Suppressor macrophage treated with lipopolysaccharide for 4 hours (primary cell): ENCODE results near the gene C2CD4C.
"Not testable (repeated sequence)": the region's sequence is repeated elsewhere in the genome, so short reads cannot be mapped to it uniquely, and the experiment has no call there.

Experiments used
- DNase-seq: peaks from one replicate; pipeline ENCODE4 v3.0.0-alpha.2; 2020

Gene C2CD4C

GRCh38 chr19:438416-438958 lies 29.5 kb upstream of the C2CD4C start:
- no peak for DNase-seq

DNA sequence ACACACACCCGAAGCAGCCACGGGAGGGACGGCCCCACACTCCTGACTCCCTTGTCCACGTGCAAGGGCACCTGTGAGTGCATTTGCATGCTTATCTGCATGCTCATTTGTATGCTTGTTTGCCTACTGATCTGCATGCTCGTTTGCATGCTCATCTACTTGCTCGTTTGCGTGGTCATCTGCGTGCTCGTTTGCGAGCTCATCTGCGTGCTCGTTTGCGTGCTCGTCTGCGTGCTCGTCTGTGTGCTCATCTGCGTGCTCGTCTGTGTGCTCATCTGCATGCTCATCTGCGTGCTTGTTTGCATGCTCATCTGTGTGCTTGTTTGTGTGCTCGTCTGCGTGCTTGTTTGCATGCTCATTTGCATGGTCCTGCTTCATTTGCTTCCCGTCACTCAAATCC lies 28.1 kb upstream of the C2CD4C start:
- DNase-seq = no peak

GRCh38 chr19:436413-436950 lies 27.5 kb upstream of the C2CD4C start:
- DNase-seq = no peak

DNA sequence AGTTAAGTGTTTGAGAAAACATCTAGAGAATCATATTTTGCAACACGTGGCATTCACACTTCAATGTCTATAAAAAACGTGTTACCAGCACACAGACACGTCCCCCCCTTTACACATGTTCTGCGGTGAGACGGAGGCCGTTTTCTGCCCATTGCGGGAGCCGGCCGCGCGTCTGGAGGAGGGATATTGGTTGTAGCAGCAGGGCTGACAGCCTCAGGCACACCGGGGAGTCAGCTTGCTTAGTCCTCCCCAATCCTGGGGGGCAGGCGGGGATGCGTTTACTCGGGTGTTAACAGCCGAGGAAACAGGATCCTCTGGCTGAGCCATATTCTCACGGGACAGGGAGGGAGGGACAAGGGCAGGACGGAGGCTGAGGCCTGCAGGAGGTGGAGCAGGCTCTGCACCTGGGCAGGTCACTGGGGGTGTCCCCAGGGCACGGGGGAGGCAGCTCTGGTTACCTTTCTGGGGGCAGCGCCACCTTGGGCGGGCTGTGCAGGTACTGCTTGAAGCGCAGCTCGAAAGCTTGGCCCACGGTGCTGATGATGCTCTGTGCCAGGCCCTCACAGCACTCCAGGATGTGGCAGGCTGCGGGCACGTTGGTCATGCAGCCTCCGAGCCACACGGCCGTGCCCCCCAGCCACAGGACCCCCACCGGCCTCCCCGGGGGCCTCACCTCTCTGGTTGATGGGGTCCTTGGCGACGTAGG lies 26.9 kb upstream of the C2CD4C start:
- DNase-seq = no peak

GRCh38 chr19:435056-435706 lies 26.2 kb upstream of the C2CD4C start:
- DNase-seq = no peak

- no peak for DNase-seq
These were observed 25.4 kb upstream of the C2CD4C start for GRCh38 chr19:434152-434960.

- DNase-seq = no peak
These were observed 21.8 kb upstream of the C2CD4C start for GRCh38 chr19:430701-431100.

GRCh38 chr19:428149-428548 lies 19.2 kb upstream of the C2CD4C start:
- DNase-seq = no peak

DNA sequence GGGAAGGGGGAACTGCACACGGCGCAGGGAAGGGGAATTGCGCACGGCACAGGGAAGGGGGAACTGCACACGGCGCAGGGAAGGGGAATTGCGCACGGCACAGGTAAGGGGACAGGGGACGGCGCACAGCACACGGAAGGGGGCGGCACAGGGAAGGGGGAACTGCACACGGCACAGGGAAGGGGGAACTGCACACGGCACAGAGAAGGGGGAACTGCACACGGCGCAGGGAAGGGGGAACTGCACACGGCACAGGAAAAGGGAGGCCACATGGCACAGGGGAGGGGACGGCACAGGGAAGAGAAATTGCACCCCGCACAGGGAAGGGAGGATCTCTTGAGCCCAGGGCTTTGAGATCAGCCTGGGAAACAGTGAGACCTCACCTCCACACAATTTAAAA lies 18.7 kb upstream of the C2CD4C start:
- not testable (repeated sequence) for DNase-seq

DNA sequence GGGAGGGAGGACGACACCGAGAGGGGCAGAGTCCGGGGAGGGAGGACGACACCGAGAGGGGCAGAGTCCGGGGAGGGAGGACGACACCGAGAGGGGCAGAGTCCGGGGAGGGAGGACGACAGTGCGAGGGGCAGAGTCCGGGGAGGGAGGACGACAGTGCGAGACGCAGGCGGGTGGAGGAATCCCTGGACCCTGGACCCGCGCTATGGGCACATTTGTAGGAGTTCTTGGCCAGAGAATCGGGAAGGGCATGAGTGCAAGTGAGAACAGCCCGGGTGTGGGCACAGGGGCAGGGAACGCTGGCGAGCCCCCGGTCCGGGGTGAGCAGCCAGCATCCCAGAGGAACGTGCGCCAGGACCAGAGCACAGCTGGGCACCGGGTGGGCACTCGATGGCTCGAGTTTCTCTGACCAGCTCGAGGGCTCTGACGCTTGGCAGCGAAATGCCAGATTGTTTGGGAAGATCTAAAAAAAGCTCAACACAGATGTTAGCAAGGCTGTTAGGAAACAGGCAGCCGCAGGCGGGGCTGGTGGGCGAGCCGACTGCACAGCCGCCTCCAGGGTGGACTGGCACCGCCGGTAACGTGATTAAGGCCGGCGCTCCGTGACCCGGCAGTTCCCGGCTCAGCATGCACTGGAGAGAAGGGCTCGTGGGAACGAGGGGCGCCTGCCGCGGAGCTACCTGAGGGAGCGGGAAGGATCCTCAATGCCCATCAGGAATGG lies 17.9 kb upstream of the C2CD4C start:
- no peak for DNase-seq

GRCh38 chr19:425056-425455 lies 16.1 kb upstream of the C2CD4C start:
- DNase-seq = no peak

- DNase-seq = no peak
These were observed 15.6 kb upstream of the C2CD4C start for GRCh38 chr19:424546-424945.

DNA sequence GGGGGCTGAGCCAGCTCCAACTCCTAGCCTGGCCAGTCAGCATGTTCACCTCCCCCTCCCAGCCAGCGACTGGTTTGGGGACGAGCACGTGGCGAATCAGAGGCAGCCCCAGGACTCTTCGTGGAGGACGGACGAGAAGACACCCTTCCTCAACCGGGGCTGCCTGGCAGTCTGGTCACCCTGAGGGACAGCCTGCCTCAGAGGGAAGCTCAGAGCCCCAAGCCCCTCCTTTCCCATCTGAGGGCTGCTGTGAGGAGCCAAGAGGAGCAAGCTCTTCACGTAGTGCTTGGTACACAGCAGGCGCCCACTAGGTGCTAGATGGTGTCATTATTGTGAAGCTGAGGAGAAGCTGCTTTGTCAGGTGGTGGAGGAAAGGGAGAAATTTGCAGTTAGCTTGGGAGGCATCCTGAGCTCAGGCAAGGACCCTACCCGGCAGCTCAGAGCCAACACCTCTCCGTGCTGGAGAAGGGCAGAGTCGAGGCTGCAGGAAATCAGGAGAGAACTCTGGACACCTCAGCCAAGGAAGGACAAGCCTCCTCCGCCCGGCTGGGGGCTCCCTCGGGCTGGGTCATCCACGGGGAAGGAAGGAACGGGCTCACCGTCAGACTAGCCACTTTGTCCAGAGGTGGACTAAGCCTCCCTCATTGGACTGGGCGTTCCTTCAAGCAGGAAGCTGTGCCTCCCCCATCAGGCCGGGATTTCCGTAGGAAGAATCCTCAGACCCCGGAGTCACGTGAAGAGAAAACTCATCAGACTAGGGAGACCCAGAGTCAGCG lies 14.9 kb upstream of the C2CD4C start:
- DNase-seq = no peak

GRCh38 chr19:422917-423226 lies 13.9 kb upstream of the C2CD4C start:
- not testable (repeated sequence) for DNase-seq

- DNase-seq = no peak
These were observed 13.4 kb upstream of the C2CD4C start for GRCh38 chr19:422213-422916.

DNA sequence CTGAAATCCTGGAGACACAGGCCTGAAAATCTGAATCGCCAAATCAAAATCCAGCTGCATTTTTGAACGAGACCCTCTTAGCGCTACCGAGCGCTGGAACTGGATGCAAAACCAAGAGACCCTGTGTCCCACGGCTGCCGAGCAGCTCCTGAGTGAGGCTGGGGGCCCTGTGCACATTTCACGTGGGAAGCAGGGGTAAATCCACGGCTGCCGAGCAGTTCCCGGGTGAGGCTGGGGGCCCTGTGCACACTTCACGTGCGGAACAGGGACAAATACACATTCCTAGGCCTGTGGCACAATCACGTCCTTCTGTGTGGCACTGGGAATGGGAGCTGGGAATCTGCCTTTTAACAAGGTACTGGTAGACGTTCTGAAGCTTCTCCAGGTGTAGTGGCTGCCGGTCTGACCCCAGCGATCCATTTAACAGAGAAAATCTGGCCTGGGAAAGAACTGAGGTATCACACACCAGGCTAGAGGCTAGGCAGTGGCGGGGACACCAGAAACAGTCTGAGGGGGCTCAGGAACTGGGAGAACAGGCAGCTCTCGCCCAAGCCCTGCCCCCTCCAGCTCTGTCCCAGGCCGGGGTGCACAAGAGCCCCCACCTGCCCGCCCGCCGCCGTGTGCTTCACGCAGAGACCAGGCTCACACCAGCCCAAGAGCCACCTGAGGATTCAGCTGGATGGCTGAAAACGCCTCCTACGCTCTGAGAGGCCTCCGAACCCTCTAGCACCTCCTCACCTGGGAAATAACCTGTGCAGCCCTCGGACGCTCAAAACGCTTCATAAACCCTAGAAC lies 11.0 kb upstream of the C2CD4C start:
- no peak for DNase-seq

DNA sequence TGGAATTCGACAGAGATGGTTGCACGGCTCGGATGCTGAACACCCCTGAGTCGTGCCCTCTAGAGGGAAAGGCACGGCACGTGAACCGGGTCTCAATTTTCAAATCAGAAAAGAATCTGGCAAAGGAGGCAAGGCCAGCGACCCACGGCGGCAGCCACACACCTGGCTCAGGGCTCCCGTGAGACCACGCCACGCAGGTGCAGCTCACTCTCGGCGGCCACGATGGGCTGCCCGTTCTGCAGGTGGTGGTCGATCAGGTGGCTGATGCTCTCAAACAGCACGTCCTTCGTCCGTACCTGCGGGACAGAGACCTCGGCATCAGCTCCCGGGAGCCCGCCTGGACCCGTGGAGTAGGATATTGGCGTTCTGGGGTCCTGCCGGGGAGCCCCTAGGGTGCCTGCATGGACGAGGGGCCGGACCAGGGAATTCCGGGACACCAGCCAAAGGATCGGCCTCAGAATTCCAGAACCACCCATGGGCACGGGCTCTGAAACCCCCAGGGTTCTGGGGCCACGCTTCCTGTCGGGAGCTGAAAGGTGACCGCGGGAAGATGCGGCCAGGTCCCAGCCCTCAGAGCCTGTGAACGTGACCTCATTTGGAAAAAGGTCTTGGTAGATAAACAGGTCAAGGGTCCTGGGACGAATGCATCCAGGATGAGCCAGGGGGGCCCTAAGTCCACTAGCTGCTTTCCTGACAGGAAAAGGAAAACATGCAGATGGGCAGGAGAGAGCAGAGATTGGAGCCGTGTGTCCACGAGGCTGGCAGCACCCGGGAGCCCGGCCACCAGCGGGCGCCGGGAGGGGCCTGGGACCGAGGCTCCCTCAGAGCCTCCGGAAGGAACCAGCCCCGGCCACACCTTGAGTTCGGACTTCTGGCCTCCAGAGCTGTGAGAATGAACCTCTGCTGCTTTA lies 10.1 kb upstream of the C2CD4C start:
- DNase-seq = no peak

DNA sequence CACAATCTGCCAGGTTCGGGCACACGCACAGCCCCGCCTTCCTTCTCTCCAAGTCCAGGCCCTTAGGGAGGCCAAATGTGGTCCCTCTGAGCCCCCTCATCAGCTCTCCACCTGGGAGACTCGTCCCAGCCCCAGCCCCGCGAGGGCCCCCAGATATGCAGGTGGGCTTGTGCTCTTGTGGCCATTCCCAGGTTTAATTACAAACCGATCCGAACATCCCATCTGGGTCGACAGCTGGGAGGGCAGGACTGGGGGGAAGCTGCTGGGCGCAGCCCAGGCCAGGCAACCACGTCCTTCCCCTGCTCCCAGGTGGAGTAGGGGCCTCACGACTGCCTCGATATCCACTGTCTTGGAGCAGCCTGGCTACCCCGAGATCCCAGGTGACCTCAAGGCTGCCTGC lies 7.5 kb upstream of the C2CD4C start:
- no peak for DNase-seq

DNA sequence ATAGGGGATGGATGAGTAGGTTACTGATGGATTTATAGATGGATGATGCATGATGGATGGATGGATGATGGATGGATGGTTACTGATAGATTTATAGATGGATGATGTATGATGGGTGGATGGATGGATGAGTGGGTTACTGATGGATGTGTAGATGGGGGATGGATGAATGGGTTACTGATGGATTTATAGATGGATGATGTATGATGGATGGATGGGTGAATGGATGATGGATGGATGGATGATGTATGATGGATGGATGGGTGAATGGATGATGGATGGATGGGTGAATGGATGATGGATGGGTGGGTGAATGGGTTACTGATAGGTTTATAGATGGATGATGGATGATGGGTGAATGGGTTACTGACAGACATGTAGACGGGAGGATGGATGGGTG lies 6.3 kb upstream of the C2CD4C start:
- no peak for DNase-seq
